HEK293 (cell line): Measurements from ENCODE around the gene TRPC4.

Experiments used
- CTCF ChIA-PET: fragments of 350-600 bp; formaldehyde crosslinking; extraction: SDS; loops from one replicate; lab custom pipeline; 2021; ENCODE audit warnings: antibody characterized with exemption; lab: Yijun Ruan, JAX
- POLR2A ChIA-PET: fragments of 300-600 bp; formaldehyde crosslinking; extraction: SDS; loops from one replicate; lab custom pipeline; 2020; ENCODE audit warnings: antibody characterized with exemption, inconsistent platforms; lab: Yijun Ruan, JAX
- H3K27ac ChIP-seq: fragments of 200-500 bp; sonication (Bioruptor generic); 2 replicates; pipeline ENCODE4 v1.5.1; 2014; ENCODE audit warnings: low read depth, low read length, control low read depth, inconsistent platforms; ENCODE audit errors: extremely low read depth
- H3K36me3 ChIP-seq, 2 experiments: fragments of 200-500 bp in 1 of 2; sonication (Bioruptor generic) in 1 of 2; 1 replicate in 1 of 2; 2 replicates in 1 of 2; pipeline ENCODE4 v1.5.1; 2014 to 2017; ENCODE audit warnings: inconsistent platforms in 2 of 2, low read length in 2 of 2; ENCODE audit not compliant: control insufficient read depth in 2 of 2, insufficient read depth in 1 of 2
- H3K4me1 ChIP-seq: fragments of 200-500 bp; sonication (Bioruptor generic); 2 replicates; pipeline ENCODE4 v1.5.1; 2014; ENCODE audit warnings: mild to moderate bottlenecking, low read length, inconsistent platforms; ENCODE audit not compliant: control insufficient read depth, insufficient read depth
- H3K4me3 ChIP-seq: 2 replicates; pipeline ENCODE4 v1.5.1; 2011; ENCODE audit warnings: low read depth, mild to moderate bottlenecking, control low read depth, low read length, moderate library complexity
- H3K9me3 ChIP-seq: fragments of 200-500 bp; sonication (Bioruptor generic); 2 replicates; pipeline ENCODE4 v1.5.1; 2014; ENCODE audit warnings: low read depth, low read length, inconsistent platforms; ENCODE audit not compliant: control insufficient read depth, insufficient read depth
- GLIS1 ChIP-seq: fragments of 450-650 bp; formaldehyde crosslinking; IDR thresholded peaks from 2 replicates; pipeline ENCODE4 v1.5.1; 2016; ENCODE audit warnings: missing biosample characterization, missing genetic modification characterization
- OVOL3 ChIP-seq: fragments of 450-650 bp; formaldehyde crosslinking; IDR thresholded peaks from 2 replicates; pipeline ENCODE4 v1.5.1; 2016; ENCODE audit warnings: missing biosample characterization, missing genetic modification characterization
- SCRT2 ChIP-seq: fragments of 450-650 bp; formaldehyde crosslinking; IDR thresholded peaks from 2 replicates; pipeline ENCODE4 v1.5.1; 2016; ENCODE audit warnings: missing biosample characterization, missing genetic modification characterization
- SETDB1 ChIP-seq: IDR thresholded peaks from one replicate; pipeline ENCODE4 v1.6.1; 2017; ENCODE audit warnings: mild to moderate bottlenecking, low read length, moderate library complexity, mixed read lengths; ENCODE audit not compliant: insufficient read length
- TSHZ1 ChIP-seq: fragments of 450-650 bp; formaldehyde crosslinking; IDR thresholded peaks from 2 replicates; pipeline ENCODE4 v1.5.1; 2016; ENCODE audit warnings: missing biosample characterization, missing genetic modification characterization, borderline replicate concordance
- ZNF2 ChIP-seq: fragments of 450-650 bp; formaldehyde crosslinking; IDR thresholded peaks from 2 replicates; pipeline ENCODE4 v1.5.1; 2016; ENCODE audit warnings: missing biosample characterization, missing genetic modification characterization
- ZNF202 ChIP-seq: fragments of 450-650 bp; formaldehyde crosslinking; IDR thresholded peaks from 2 replicates; pipeline ENCODE4 v1.5.1; 2016; ENCODE audit warnings: missing biosample characterization, missing genetic modification characterization, borderline replicate concordance
- ZNF239 ChIP-seq: fragments of 450-650 bp; formaldehyde crosslinking; IDR thresholded peaks from 2 replicates; pipeline ENCODE4 v1.5.1; 2016; ENCODE audit warnings: missing biosample characterization, missing genetic modification characterization
- ZNF341 ChIP-seq: fragments of 450-650 bp; formaldehyde crosslinking; IDR thresholded peaks from 2 replicates; pipeline ENCODE4; 2016; ENCODE audit warnings: low read depth, missing biosample characterization, missing genetic modification characterization
- ZNF366 ChIP-seq: fragments of 450-650 bp; formaldehyde crosslinking; conservative IDR thresholded peaks from 2 replicates; pipeline ENCODE4 v1.5.1; 2016; ENCODE audit warnings: missing biosample characterization, missing genetic modification characterization
- ZNF514 ChIP-seq: fragments of 450-650 bp; formaldehyde crosslinking; IDR thresholded peaks from 2 replicates; pipeline ENCODE4 v1.5.1; 2016; ENCODE audit warnings: missing biosample characterization, missing genetic modification characterization
- ZNF521 ChIP-seq: fragments of 450-650 bp; formaldehyde crosslinking; IDR thresholded peaks from 2 replicates; pipeline ENCODE4 v1.5.1; 2017; ENCODE audit warnings: missing biosample characterization, mild to moderate bottlenecking, missing genetic modification characterization
- ZNF600 ChIP-seq: fragments of 450-650 bp; formaldehyde crosslinking; IDR thresholded peaks from 2 replicates; pipeline ENCODE4 v1.5.1; 2016; ENCODE audit warnings: missing biosample characterization, missing genetic modification characterization
- ZNF639 ChIP-seq: fragments of 450-650 bp; formaldehyde crosslinking; IDR thresholded peaks from 2 replicates; pipeline ENCODE4 v1.5.1; 2016; ENCODE audit warnings: missing biosample characterization, missing genetic modification characterization
- ZNF658 ChIP-seq: fragments of 450-650 bp; formaldehyde crosslinking; IDR thresholded peaks from 2 replicates; pipeline ENCODE4; 2016; ENCODE audit warnings: missing biosample characterization, missing genetic modification characterization
- ZNF701 ChIP-seq: fragments of 450-650 bp; formaldehyde crosslinking; IDR thresholded peaks from 2 replicates; pipeline ENCODE4 v1.5.1; 2016; ENCODE audit warnings: missing biosample characterization, missing genetic modification characterization
- ZNF777 ChIP-seq: fragments of 450-650 bp; formaldehyde crosslinking; IDR thresholded peaks from 2 replicates; pipeline ENCODE4 v1.5.1; 2017; ENCODE audit warnings: missing biosample characterization, missing genetic modification characterization, borderline replicate concordance
- ZNF837 ChIP-seq: fragments of 450-650 bp; formaldehyde crosslinking; IDR thresholded peaks from 2 replicates; pipeline ENCODE4 v1.5.1; 2016; ENCODE audit warnings: missing biosample characterization, missing genetic modification characterization
- TF ChIP-seq, protein P1 (sequence below): fragments of 450-650 bp; formaldehyde crosslinking; IDR thresholded peaks from 2 replicates; pipeline ENCODE4 v1.5.1; 2016; ENCODE audit warnings: missing biosample characterization, missing genetic modification characterization
- TF ChIP-seq, protein P2 (sequence below): fragments of 450-650 bp; formaldehyde crosslinking; IDR thresholded peaks from 2 replicates; pipeline ENCODE4 v1.5.1; 2016; ENCODE audit warnings: missing biosample characterization, missing genetic modification characterization, low read depth

Gene TRPC4

GRCh38 chr13:37657134-37657533 is 212.4 kb downstream of the TRPC4 start (continued):
- no peak for TF ChIP-seq TSHZ1 (tag by site-specific recombination)
- no peak for TF ChIP-seq ZNF202

GRCh38 chr13:37656247-37656940 is 213.2 kb downstream of the TRPC4 start:
- no peak overlapping the region for H3K4me3 ChIP-seq
- no peaks in the 10 kb centered on the region for H3K36me3 ChIP-seq
- H3K9me3 ChIP-seq, result no peaks in the 10 kb centered on the region
- ChIA-PET POLR2A (no interaction called here), CTCF (interaction anchor here (0.6 kb wide), 1 partner anchor 17 kb away, joined by 6 read pairs; no protein-coding TSS in a partner anchor)
- H3K4me1 ChIP-seq, result no peaks in the 10 kb centered on the region
- no peak for TF ChIP-seq OVOL3 (tag by site-specific recombination)
- H3K27ac ChIP-seq, result no peak overlapping the region

DNA sequence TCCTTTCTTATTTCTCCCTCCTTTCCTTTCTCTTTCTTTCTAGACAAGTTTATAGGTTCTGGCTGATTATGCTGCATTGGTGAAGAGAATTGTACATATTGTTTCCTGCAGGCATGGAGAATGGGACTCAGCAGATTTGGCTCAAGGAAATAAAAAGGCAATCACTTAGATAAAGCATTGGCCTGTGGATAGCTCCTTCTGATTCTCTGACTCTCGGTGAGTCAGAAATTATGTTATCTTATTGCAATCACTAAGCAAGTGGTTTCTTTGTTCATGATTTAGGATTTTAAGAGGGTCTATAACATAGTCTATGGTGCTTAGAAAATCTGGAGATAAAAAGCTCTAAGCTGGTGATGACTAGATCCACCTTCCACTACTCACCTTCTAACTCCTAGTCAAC is 217.0 kb downstream of the TRPC4 start:
- Histone ChIP-seq H3K9me3 (no peaks in the 10 kb centered on the region), H3K4me1 (no peaks in the 10 kb centered on the region), H3K27ac (no peak overlapping the region), H3K4me3 (no peak overlapping the region), H3K36me3 (no peaks in the 10 kb centered on the region)
- ChIA-PET CTCF (interaction anchor here (0.5 to 0.6 kb wide), 2 partner anchors 30 to 1111 kb away, joined by 3 to 4 read pairs; no protein-coding TSS in a partner anchor), POLR2A (no interaction called here)
- no peak for TF ChIP-seq ZNF521 (tag by site-specific recombination)
- no peak for TF ChIP-seq ZNF366 (tag by site-specific recombination)
- no peak for TF ChIP-seq ZNF514 (tag by site-specific recombination)
- no peak for TF ChIP-seq ZNF341 (tag by site-specific recombination)
- no peak for TF ChIP-seq ZNF639 (tag by site-specific recombination)
- TF ChIP-seq ZNF837, result no peak
- no peak for TF ChIP-seq GLIS1 (tag by site-specific recombination)
- no peak for TF ChIP-seq SETDB1
- TF ChIP-seq ZNF777, result no peak
- no peak for TF ChIP-seq ZNF239 (tag by site-specific recombination)
- TF ChIP-seq OVOL3 (tag by site-specific recombination), result no peak
- TF ChIP-seq, protein P1, sequence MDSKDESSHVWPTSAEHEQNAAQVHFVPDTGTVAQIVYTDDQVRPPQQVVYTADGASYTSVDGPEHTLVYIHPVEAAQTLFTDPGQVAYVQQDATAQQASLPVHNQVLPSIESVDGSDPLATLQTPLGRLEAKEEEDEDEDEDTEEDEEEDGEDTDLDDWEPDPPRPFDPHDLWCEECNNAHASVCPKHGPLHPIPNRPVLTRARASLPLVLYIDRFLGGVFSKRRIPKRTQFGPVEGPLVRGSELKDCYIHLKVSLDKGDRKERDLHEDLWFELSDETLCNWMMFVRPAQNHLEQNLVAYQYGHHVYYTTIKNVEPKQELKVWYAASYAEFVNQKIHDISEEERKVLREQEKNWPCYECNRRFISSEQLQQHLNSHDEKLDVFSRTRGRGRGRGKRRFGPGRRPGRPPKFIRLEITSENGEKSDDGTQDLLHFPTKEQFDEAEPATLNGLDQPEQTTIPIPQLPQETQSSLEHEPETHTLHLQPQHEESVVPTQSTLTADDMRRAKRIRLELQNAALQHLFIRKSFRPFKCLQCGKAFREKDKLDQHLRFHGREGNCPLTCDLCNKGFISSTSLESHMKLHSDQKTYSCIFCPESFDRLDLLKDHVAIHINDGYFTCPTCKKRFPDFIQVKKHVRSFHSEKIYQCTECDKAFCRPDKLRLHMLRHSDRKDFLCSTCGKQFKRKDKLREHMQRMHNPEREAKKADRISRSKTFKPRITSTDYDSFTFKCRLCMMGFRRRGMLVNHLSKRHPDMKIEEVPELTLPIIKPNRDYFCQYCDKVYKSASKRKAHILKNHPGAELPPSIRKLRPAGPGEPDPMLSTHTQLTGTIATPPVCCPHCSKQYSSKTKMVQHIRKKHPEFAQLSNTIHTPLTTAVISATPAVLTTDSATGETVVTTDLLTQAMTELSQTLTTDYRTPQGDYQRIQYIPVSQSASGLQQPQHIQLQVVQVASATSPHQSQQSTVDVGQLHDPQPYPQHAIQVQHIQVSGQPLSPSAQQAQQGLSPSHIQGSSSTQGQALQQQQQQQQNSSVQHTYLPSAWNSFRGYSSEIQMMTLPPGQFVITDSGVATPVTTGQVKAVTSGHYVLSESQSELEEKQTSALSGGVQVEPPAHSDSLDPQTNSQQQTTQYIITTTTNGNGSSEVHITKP (tag by site-specific recombination), result no peak
- TF ChIP-seq ZNF701, result no peak
- TF ChIP-seq ZNF658 (tag by site-specific recombination), result no peak
- TF ChIP-seq, protein P2, sequence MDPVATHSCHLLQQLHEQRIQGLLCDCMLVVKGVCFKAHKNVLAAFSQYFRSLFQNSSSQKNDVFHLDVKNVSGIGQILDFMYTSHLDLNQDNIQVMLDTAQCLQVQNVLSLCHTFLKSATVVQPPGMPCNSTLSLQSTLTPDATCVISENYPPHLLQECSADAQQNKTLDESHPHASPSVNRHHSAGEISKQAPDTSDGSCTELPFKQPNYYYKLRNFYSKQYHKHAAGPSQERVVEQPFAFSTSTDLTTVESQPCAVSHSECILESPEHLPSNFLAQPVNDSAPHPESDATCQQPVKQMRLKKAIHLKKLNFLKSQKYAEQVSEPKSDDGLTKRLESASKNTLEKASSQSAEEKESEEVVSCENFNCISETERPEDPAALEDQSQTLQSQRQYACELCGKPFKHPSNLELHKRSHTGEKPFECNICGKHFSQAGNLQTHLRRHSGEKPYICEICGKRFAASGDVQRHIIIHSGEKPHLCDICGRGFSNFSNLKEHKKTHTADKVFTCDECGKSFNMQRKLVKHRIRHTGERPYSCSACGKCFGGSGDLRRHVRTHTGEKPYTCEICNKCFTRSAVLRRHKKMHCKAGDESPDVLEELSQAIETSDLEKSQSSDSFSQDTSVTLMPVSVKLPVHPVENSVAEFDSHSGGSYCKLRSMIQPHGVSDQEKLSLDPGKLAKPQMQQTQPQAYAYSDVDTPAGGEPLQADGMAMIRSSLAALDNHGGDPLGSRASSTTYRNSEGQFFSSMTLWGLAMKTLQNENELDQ, result no peak
- no peak for TF ChIP-seq ZNF600
- TF ChIP-seq SCRT2 (tag by site-specific recombination), result no peak
- TF ChIP-seq ZNF2, result no peak
